ENCODE results near the gene EFCAB6. TPM values are rescaled to one million over a fixed set of nuclear protein-coding genes. Genes with fewer than 3 reads are reported as not detected.

Gene EFCAB6
- total and polyA plus RNA-seq, 2 donors (not counting 1 experiment from before 2014, with no cell fraction given), result 0.07 to 0.10 TPM

DNA sequence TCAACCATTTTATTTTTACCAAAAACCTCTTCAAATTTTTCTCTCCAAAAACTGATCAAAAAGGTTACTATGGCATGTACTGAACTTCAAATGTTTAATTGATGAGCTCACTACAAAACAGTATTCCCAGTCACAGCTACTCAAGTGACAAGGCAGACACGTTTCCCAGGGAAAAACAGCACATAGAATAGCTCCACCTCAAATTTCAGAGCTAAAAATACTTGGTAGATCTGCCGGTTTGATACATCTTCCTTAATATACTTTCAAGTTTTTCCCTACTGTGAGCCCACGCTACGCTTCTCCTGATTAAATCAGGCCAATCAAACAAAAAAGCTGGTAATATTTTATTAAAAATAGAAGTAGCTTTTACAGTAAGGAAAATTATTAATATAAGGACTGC lies 100.4 kb downstream of the EFCAB6 start:
- TF ChIP-seq, protein P1, sequence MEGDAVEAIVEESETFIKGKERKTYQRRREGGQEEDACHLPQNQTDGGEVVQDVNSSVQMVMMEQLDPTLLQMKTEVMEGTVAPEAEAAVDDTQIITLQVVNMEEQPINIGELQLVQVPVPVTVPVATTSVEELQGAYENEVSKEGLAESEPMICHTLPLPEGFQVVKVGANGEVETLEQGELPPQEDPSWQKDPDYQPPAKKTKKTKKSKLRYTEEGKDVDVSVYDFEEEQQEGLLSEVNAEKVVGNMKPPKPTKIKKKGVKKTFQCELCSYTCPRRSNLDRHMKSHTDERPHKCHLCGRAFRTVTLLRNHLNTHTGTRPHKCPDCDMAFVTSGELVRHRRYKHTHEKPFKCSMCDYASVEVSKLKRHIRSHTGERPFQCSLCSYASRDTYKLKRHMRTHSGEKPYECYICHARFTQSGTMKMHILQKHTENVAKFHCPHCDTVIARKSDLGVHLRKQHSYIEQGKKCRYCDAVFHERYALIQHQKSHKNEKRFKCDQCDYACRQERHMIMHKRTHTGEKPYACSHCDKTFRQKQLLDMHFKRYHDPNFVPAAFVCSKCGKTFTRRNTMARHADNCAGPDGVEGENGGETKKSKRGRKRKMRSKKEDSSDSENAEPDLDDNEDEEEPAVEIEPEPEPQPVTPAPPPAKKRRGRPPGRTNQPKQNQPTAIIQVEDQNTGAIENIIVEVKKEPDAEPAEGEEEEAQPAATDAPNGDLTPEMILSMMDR (IDR thresholded peaks at IDR 0.05), result no peak
- TF ChIP-seq EZH2 (IDR thresholded peaks at IDR 0.05; ENCODE audit: borderline replicate concordance, insufficient read depth, low read depth, low read length, poor library complexity, severe bottlenecking), result no peak
- no peaks in the 10 kb centered on the region for H4K20me1 ChIP-seq (ENCODE audit: control insufficient read depth, insufficient read depth, low read length, poor library complexity, severe bottlenecking)
- WGBS (ENCODE audit: insufficient coverage), result 38% methylated on average over 1 of the region's 4 CpGs

DNA sequence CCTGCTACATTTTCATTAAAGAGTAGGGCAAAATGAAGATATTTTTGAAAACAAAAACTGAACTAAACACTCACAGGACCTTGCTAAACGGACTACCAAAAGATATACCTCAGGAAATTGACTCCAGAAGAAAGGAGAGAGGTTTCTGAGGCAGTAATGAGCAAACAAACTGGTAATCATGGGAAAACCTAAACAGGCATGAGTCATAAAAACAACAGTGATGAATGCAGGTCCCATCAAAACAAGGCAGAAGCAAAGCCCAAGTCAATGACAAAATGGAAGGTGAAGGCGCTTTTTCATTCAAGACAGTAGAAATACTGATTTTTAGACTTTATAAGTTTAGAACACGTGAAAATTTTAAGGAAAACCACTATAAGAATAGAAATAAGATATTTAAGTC lies 104.5 kb downstream of the EFCAB6 start:
- Mint-ChIP-seq H3K4me1 (no peaks in the 10 kb centered on the region), H3K4me3 (no peak overlapping the region), H3K27ac (no peak overlapping the region), H3K9me3 (ENCODE audit: insufficient read depth) (peaks cover 4% of the 10 kb centered on the region), H3K27me3 (peaks cover 30% of the 10 kb centered on the region)
- Histone ChIP-seq H3K4me2 (replicated peaks; ENCODE audit: low read depth, low read length, poor library complexity, severe bottlenecking) (no peak overlapping the region), H3K9ac (ENCODE audit: low read length) (no peak overlapping the region), H3K27me3 (replicated peaks in 1 of 4; ENCODE audit: control extremely low read depth in 1 of 4, control insufficient read depth in 3 of 4, insufficient read depth in 4 of 4, low read length in 3 of 4) (peaks cover 0 to 2% (median 1%) of the 10 kb centered on the region in 4 experiments), H3K4me1 (ENCODE audit: control insufficient read depth in 2 of 2, insufficient read depth in 2 of 2, low read length in 2 of 2) (no peaks in the 10 kb centered on the region), H4K20me1 (ENCODE audit: control insufficient read depth, insufficient read depth, low read length, poor library complexity, severe bottlenecking) (no peaks in the 10 kb centered on the region), H3K36me3 (replicated peaks in 1 of 2; ENCODE audit: control extremely low read depth in 1 of 2, control insufficient read depth in 1 of 2, extremely low read depth in 1 of 2, insufficient read depth in 2 of 2, low read length in 1 of 2) (no peaks in the 10 kb centered on the region), H3K79me2 (ENCODE audit: control insufficient read depth, insufficient read depth, low read length) (no peaks in the 10 kb centered on the region), H3K4me3 (ENCODE audit: control extremely low read depth in 1 of 5, extremely low read depth in 1 of 5, insufficient read depth in 1 of 5, low read depth in 2 of 5, low read length in 4 of 5) (no peak overlapping the region), H3K27ac (ENCODE audit: low read length in 2 of 2) (no peak overlapping the region), H3K9me3 (ENCODE audit: control extremely low read depth in 1 of 3, control insufficient read depth in 2 of 3, insufficient read depth in 1 of 3, low read length in 2 of 3) (peaks cover 4 to 19% (median 9%) of the 10 kb centered on the region in 3 donors), H2AFZ (ENCODE audit: insufficient read depth, low read depth, low read length, poor library complexity, severe bottlenecking) (no peak overlapping the region)
- intact Hi-C loops (cut with micrococcal nuclease), result no loop called here
- POLR2A ChIA-PET, result no interaction called here
- TF ChIP-seq, protein P1 (IDR thresholded peaks at IDR 0.05), result no peak
- TF ChIP-seq EZH2 (IDR thresholded peaks at IDR 0.05; ENCODE audit: borderline replicate concordance, insufficient read depth, low read depth, low read length, poor library complexity, severe bottlenecking), result no peak
- DNase-seq, result no peak
- no CpG with 5 or more reads among the region's 3 CpGs for WGBS (ENCODE audit: insufficient coverage)
- no peak for ATAC-seq (ENCODE audit: low read depth)
- CTCF ChIA-PET, result no interaction called here

More for the DNA sequence above, 100.4 kb downstream of the EFCAB6 start:
- ChIA-PET CTCF (no interaction called here), POLR2A (no interaction called here)
- Histone ChIP-seq H2AFZ (ENCODE audit: insufficient read depth, low read depth, low read length, poor library complexity, severe bottlenecking) (no peak overlapping the region), H3K4me3 (ENCODE audit: control extremely low read depth in 1 of 5, extremely low read depth in 1 of 5, insufficient read depth in 1 of 5, low read depth in 2 of 5, low read length in 4 of 5) (no peak overlapping the region), H3K4me2 (replicated peaks; ENCODE audit: low read depth, low read length, poor library complexity, severe bottlenecking) (no peak overlapping the region), H3K27me3 (replicated peaks in 1 of 4; ENCODE audit: control extremely low read depth in 1 of 4, control insufficient read depth in 3 of 4, insufficient read depth in 4 of 4, low read length in 3 of 4) (peaks cover 0 to 2% (median 0%) of the 10 kb centered on the region in 4 experiments), H3K36me3 (replicated peaks in 1 of 2; ENCODE audit: control extremely low read depth in 1 of 2, control insufficient read depth in 1 of 2, extremely low read depth in 1 of 2, insufficient read depth in 2 of 2, low read length in 1 of 2) (no peaks in the 10 kb centered on the region), H3K4me1 (ENCODE audit: control insufficient read depth in 2 of 2, insufficient read depth in 2 of 2, low read length in 2 of 2) (no peaks in the 10 kb centered on the region), H3K79me2 (ENCODE audit: control insufficient read depth, insufficient read depth, low read length) (no peaks in the 10 kb centered on the region), H3K9ac (ENCODE audit: low read length) (no peak overlapping the region), H3K27ac (ENCODE audit: low read length in 2 of 2) (no peak overlapping the region), H3K9me3 (ENCODE audit: control extremely low read depth in 1 of 3, control insufficient read depth in 2 of 3, insufficient read depth in 1 of 3, low read length in 2 of 3) (no peaks in the 10 kb centered on the region)
- no peaks in the 10 kb centered on the region for H3K4me1 Mint-ChIP-seq
- H3K4me3 Mint-ChIP-seq, result no peak overlapping the region
- ATAC-seq (ENCODE audit: low read depth) (no peak), DNase-seq (no peak)
- H3K9me3 Mint-ChIP-seq (ENCODE audit: insufficient read depth), result no peaks in the 10 kb centered on the region
- intact Hi-C loops (cut with micrococcal nuclease), result no loop called here
- H3K27ac Mint-ChIP-seq, result no peak overlapping the region
- peaks cover 23% of the 10 kb centered on the region for H3K27me3 Mint-ChIP-seq
